Psoas muscle (tissue), 8 donors: Measurements from ENCODE around the gene MEPCE. TPM values are rescaled to one million over a fixed set of nuclear protein-coding genes. Genes with fewer than 3 reads are reported as not detected.

Experiments
- ATAC-seq, 4 donors: fragments of 200-7000 bp; cut with Tn5 transposase; one replicate each; pipeline ENCODE4 v1.9.1; 2020; ENCODE audit warnings: moderate library complexity in 3 of 4, mild to moderate bottlenecking in 2 of 4
- DNase-seq, 2 donors: peaks; one replicate each; pipeline ENCODE4 v3.0.0-alpha.2; 2020
- H3K27ac ChIP-seq: fragments of 200-600 bp; one replicate; pipeline ENCODE4 v1.8.0; 2022
- H3K27me3 ChIP-seq, 3 donors: fragments of 200-600 bp in 1 of 3; one replicate each; pipeline versions ENCODE4 v1.6.1 to v1.8.0; 2013 to 2022; ENCODE audit warnings: low read length in 2 of 3, mild to moderate bottlenecking in 2 of 3, moderate library complexity in 1 of 3; ENCODE audit not compliant: insufficient read depth in 3 of 3
- H3K36me3 ChIP-seq, 2 donors: fragments of 200-600 bp in 1 of 2; one replicate each; pipeline versions ENCODE4 v1.6.1 to v1.8.0; 2013 to 2022; ENCODE audit warnings: low read depth in 1 of 2, mild to moderate bottlenecking in 1 of 2, moderate library complexity in 1 of 2; ENCODE audit not compliant: insufficient read depth in 1 of 2
- H3K4me1 ChIP-seq: fragments of 200-600 bp; one replicate; pipeline ENCODE4 v1.8.0; 2022
- H3K4me3 ChIP-seq: fragments of 200-600 bp; one replicate; pipeline ENCODE4 v1.8.0; 2022; ENCODE audit warnings: mild to moderate bottlenecking
- H3K9me3 ChIP-seq: fragments of 200-600 bp; one replicate; pipeline ENCODE4 v1.8.0; 2022
- CTCF ChIP-seq: fragments of 200-600 bp; IDR thresholded peaks from one replicate; pipeline ENCODE4 v1.8.0; 2022; ENCODE audit warnings: antibody characterized with exemption
- WGBS, 3 donors: extraction: QIAGEN DNeasy Blood & Tissue Kit; methylation state at CpG; one replicate each; pipeline versions ENCODE4 v1.1.6 to v1.1.7; 2013; 5-methylcytosine and 5-hydroxymethylcytosine counted together
- intact Hi-C, 2 donors: fragments of 100-400 bp; cut with DNase I; formaldehyde crosslinking; loops; one replicate each; pipeline versions ENCODE4 v1.11.0 to v1.14.2; 2022
- polyA plus RNA-seq, 3 donors: library from polyadenylated mRNA; stranded (reverse); fragments of 200-250 nt; gene quantifications; one replicate each; pipeline ENCODE4 v1.2.3, GENCODE V29; 2013
- total RNA-seq, 4 donors: library from RNA; stranded (reverse); fragmentation: NEBNext Ultra II Directional in 2 of 4; extraction: Animal tissue kit (Norgen Biotek cat#: 25700) in 2 of 4; gene quantifications; one replicate each; pipeline versions ENCODE4 v1.2.1 to v1.2.4, GENCODE V29; 2021 to 2023
- donor health status: healthy with polysubstance abuse.
- donor health status: DM: no; HTN: no; CAD: no; lungs with moderate emphysema.
- donor health status: Bipolar disorder and iron deficiency.
- donor health status: healthy.
- donor health status: DM: yes; HTN: yes; CAD: no.
- donor health status: DM: no; HTN: no; CAD: no.
- donor health status: DM: no; HTN: no; CAD: no.
- donor health status: DM: yes; HTN: yes; CAD: no.

Gene MEPCE
- total and polyA plus RNA-seq, 7 donors: 27.2 to 41.5 (median 35.6) TPM

GRCh38 chr7:100481466-100481865 lies 51.8 kb downstream of the MEPCE start:
- peaks cover 17% of the 10 kb centered on the region for H3K4me1 ChIP-seq
- no peaks in the 10 kb centered on the region for H3K27me3 ChIP-seq
- H3K4me3 ChIP-seq: no peak overlapping the region
- WGBS, 3 donors: 78 to 100% (median 86%) methylated on average over 1 of the region's 1 CpG
- H3K9me3 ChIP-seq: no peaks in the 10 kb centered on the region
- ATAC-seq (no peak), DNase-seq (no peak)
- TF ChIP-seq CTCF: no peak
- no peak overlapping the region for H3K27ac ChIP-seq
- intact Hi-C loops: no loop called here
- H3K36me3 ChIP-seq: no peaks in the 10 kb centered on the region

GRCh38 chr7:100482728-100483089 lies 53.1 kb downstream of the MEPCE start:
- Histone ChIP-seq H3K4me1 (peaks cover 5% of the 10 kb centered on the region), H3K9me3 (no peaks in the 10 kb centered on the region), H3K27ac (no peak overlapping the region), H3K27me3 (no peaks in the 10 kb centered on the region), H3K36me3 (no peaks in the 10 kb centered on the region), H3K4me3 (peak overlapping the region; percentile 70)
- WGBS, 3 donors: 36 to 48% (median 40%) methylated on average over 14 of the region's 14 CpGs
- no peak for DNase-seq
- intact Hi-C loops: loop anchor here in 1 of 2 donors (2.0 kb wide), 1 partner anchor 14 kb away; no protein-coding TSS in a partner anchor
- no peak for TF ChIP-seq CTCF
- ATAC-seq: no peak

- ATAC-seq (peak; percentile 55 to 66 (median 56)), DNase-seq (peak; percentile 67 to 84)
- intact Hi-C loops: loop anchor here in 1 of 2 donors (2.0 kb wide), 1 partner anchor 14 kb away; no protein-coding TSS in a partner anchor
- Histone ChIP-seq H3K27me3 (no peaks in the 10 kb centered on the region), H3K4me3 (peak overlapping the region; percentile 70), H3K36me3 (no peaks in the 10 kb centered on the region), H3K9me3 (no peaks in the 10 kb centered on the region), H3K4me1 (peaks cover 4% of the 10 kb centered on the region), H3K27ac (no peak overlapping the region)
- 0 to 1% (median 1%) methylated on average over 55 to 78 of the region's 79 CpGs for WGBS, 3 donors
- TF ChIP-seq CTCF: peak; percentile 84
Observed at GRCh38 chr7:100483090-100483721, 53.6 kb downstream of the MEPCE start.

Other genes with a start within 250 kb of the MEPCE start
- under 1 TPM in 1 of 4 donors, not detected in 3; 0.61 TPM for gene PVRIG, start 209.9 kb upstream of the MEPCE start, total RNA-seq
- gene PVRIG, start 209.9 kb upstream of the MEPCE start, polyA plus RNA-seq: under 1 TPM; 0.05 to 0.14 (median 0.06) TPM
- not detected for gene SPDYE3, start 122.1 kb upstream of the MEPCE start, total RNA-seq
- gene SPDYE3, start 122.1 kb upstream of the MEPCE start, polyA plus RNA-seq: under 1 TPM in 2 of 3 donors, not detected in 1; 0.09 to 0.19 TPM
- gene PILRB, start 71.7 kb upstream of the MEPCE start, total RNA-seq: 10 to 100 TPM; 11.3 to 19.2 (median 13.4) TPM
- 10 to 100 TPM; 11.2 to 17.9 (median 16.4) TPM for gene PILRB, start 71.7 kb upstream of the MEPCE start, polyA plus RNA-seq
- 1 to 10 TPM; 2.1 to 2.7 (median 2.3) TPM for gene PILRA, start 56.3 kb upstream of the MEPCE start, total RNA-seq
- 1 to 10 TPM in 2 of 3 donors, under 1 TPM in 1; 0.93 to 2.8 (median 1.6) TPM for gene PILRA, start 56.3 kb upstream of the MEPCE start, polyA plus RNA-seq
- gene ZCWPW1, start 1.1 kb upstream of the MEPCE start, total RNA-seq: 1 to 10 TPM; 3.5 to 5.6 (median 3.7) TPM
- gene ZCWPW1, start 1.1 kb upstream of the MEPCE start, polyA plus RNA-seq: 10 to 100 TPM in 1 of 3 donors, 1 to 10 TPM in 2; 5.5 to 13.2 (median 5.9) TPM
- 10 to 100 TPM in 3 of 4 donors, 1 to 10 TPM in 1; 8.0 to 17.9 (median 13.0) TPM for gene PPP1R35, start 6.7 kb downstream of the MEPCE start, total RNA-seq
- 10 to 100 TPM in 2 of 3 donors, 1 to 10 TPM in 1; 9.8 to 22.4 (median 12.8) TPM for gene PPP1R35, start 6.7 kb downstream of the MEPCE start, polyA plus RNA-seq
- not detected for gene SPACDR, start 34.4 kb downstream of the MEPCE start, total RNA-seq
- gene SPACDR, start 34.4 kb downstream of the MEPCE start, polyA plus RNA-seq: under 1 TPM in 2 of 3 donors, not detected in 1; 0.17 to 0.25 TPM
- gene TSC22D4, start 49.4 kb downstream of the MEPCE start, total RNA-seq: 10 to 100 TPM; 15.7 to 23.6 (median 17.6) TPM
- gene TSC22D4, start 49.4 kb downstream of the MEPCE start, polyA plus RNA-seq: 10 to 100 TPM; 16.4 to 24.8 (median 16.7) TPM
- under 1 TPM; 0.08 to 0.32 (median 0.12) TPM for gene NYAP1, start 54.1 kb downstream of the MEPCE start, total RNA-seq
- under 1 TPM; 0.12 to 0.23 (median 0.21) TPM for gene NYAP1, start 54.1 kb downstream of the MEPCE start, polyA plus RNA-seq
- 10 to 100 TPM in 1 of 4 donors, 1 to 10 TPM in 3; 5.3 to 14.7 (median 8.0) TPM for gene AGFG2, start 109.4 kb downstream of the MEPCE start, total RNA-seq
- 10 to 100 TPM in 1 of 3 donors, 1 to 10 TPM in 2; 4.8 to 12.6 (median 8.9) TPM for gene AGFG2, start 109.4 kb downstream of the MEPCE start, polyA plus RNA-seq
- 1 to 10 TPM in 1 of 4 donors, under 1 TPM in 2, not detected in 1; 0.59 to 1.9 (median 0.59) TPM for gene SAP25, start 144.1 kb downstream of the MEPCE start, total RNA-seq
- under 1 TPM in 2 of 3 donors, not detected in 1; 0.21 to 0.40 TPM for gene SAP25, start 144.1 kb downstream of the MEPCE start, polyA plus RNA-seq
- 10 to 100 TPM; 32.5 to 41.5 (median 34.1) TPM for gene LRCH4, start 156.3 kb downstream of the MEPCE start, total RNA-seq
- gene LRCH4, start 156.3 kb downstream of the MEPCE start, polyA plus RNA-seq: 10 to 100 TPM; 16.7 to 35.2 (median 28.5) TPM
- 1 to 10 TPM in 1 of 4 donors, under 1 TPM in 3; 0.13 to 1.1 (median 0.31) TPM for gene FBXO24, start 156.5 kb downstream of the MEPCE start, total RNA-seq
- gene FBXO24, start 156.5 kb downstream of the MEPCE start, polyA plus RNA-seq: under 1 TPM; 0.18 to 0.55 (median 0.23) TPM
- 10 to 100 TPM in 2 of 4 donors, 1 to 10 TPM in 2; 6.2 to 16.9 (median 9.7) TPM for gene PCOLCE, start 172.5 kb downstream of the MEPCE start, total RNA-seq
- gene PCOLCE, start 172.5 kb downstream of the MEPCE start, polyA plus RNA-seq: 10 to 100 TPM in 1 of 3 donors, 1 to 10 TPM in 2; 4.2 to 11.5 (median 7.7) TPM
- gene MOSPD3, start 182.7 kb downstream of the MEPCE start, total RNA-seq: 1 to 10 TPM; 6.2 to 7.0 (median 6.4) TPM
- gene MOSPD3, start 182.7 kb downstream of the MEPCE start, polyA plus RNA-seq: 10 to 100 TPM in 1 of 3 donors, 1 to 10 TPM in 2; 7.7 to 11.3 (median 7.9) TPM
- not detected for gene TFR2, start 211.7 kb downstream of the MEPCE start, total RNA-seq
- under 1 TPM in 2 of 3 donors, not detected in 1; 0.04 to 0.36 TPM for gene TFR2, start 211.7 kb downstream of the MEPCE start, polyA plus RNA-seq
- not detected for gene ACTL6B, start 226.6 kb downstream of the MEPCE start, total RNA-seq
- under 1 TPM in 1 of 3 donors, not detected in 2; 0.03 TPM for gene ACTL6B, start 226.6 kb downstream of the MEPCE start, polyA plus RNA-seq
- gene GNB2, start 243.9 kb downstream of the MEPCE start, total RNA-seq: 100 to 1,000 TPM in 3 of 4 donors, 10 to 100 TPM in 1; 87.1 to 130 (median 121) TPM
- 100 to 1,000 TPM; 112 to 148 (median 117) TPM for gene GNB2, start 243.9 kb downstream of the MEPCE start, polyA plus RNA-seq